ENCODE measurements around the gene SLC22A6. TPM values are rescaled to one million over a fixed set of nuclear protein-coding genes. Genes with fewer than 3 reads are reported as not detected.

SLC22A6 gene
- total and polyA plus RNA-seq, 2 of the 13 experiments (the other 11 are each of a cell fraction or from before 2014, with no cell fraction given), result not detected

DNA sequence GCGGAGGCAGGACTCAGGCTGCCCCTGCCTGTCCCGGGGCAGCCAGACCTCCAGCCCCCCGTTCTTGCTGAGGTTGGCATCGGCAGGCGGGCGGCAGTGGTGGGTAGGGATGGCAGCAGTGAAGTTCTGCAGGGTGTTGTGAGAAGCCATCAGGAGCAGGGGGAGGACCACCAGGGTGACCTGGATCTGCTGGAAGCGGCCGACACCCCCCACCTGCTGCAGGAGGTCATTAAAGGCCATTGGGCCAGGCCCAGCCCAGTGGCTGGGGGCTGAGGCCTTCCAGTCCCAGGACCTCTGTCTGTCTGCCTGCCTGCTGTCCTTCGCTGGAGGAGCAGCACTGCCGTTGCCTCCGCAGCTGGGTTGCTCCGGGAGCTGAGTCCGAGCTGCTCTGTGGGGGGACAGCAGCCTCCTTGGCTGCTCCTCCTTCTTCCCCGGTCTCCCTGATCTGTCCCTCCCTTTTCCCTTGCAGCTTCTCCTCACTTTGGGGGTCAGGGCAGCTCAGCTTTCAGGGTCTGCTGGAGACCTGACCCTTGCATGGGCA, at the start of gene SLC22A6 (continued):
- TF ChIP-seq HNRNPUL1 (IDR thresholded peaks at IDR 0.05; ENCODE audit: low read depth, low read length) (no peak), STAT5B (CRISPR knock-in tag; IDR thresholded peaks at IDR 0.05) (no peak)
- TF ChIP-seq, protein P1, sequence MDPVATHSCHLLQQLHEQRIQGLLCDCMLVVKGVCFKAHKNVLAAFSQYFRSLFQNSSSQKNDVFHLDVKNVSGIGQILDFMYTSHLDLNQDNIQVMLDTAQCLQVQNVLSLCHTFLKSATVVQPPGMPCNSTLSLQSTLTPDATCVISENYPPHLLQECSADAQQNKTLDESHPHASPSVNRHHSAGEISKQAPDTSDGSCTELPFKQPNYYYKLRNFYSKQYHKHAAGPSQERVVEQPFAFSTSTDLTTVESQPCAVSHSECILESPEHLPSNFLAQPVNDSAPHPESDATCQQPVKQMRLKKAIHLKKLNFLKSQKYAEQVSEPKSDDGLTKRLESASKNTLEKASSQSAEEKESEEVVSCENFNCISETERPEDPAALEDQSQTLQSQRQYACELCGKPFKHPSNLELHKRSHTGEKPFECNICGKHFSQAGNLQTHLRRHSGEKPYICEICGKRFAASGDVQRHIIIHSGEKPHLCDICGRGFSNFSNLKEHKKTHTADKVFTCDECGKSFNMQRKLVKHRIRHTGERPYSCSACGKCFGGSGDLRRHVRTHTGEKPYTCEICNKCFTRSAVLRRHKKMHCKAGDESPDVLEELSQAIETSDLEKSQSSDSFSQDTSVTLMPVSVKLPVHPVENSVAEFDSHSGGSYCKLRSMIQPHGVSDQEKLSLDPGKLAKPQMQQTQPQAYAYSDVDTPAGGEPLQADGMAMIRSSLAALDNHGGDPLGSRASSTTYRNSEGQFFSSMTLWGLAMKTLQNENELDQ (CRISPR knock-in tag; IDR thresholded peaks at IDR 0.05; ENCODE audit: borderline replicate concordance), result no peak
- TF ChIP-seq, protein P2, sequence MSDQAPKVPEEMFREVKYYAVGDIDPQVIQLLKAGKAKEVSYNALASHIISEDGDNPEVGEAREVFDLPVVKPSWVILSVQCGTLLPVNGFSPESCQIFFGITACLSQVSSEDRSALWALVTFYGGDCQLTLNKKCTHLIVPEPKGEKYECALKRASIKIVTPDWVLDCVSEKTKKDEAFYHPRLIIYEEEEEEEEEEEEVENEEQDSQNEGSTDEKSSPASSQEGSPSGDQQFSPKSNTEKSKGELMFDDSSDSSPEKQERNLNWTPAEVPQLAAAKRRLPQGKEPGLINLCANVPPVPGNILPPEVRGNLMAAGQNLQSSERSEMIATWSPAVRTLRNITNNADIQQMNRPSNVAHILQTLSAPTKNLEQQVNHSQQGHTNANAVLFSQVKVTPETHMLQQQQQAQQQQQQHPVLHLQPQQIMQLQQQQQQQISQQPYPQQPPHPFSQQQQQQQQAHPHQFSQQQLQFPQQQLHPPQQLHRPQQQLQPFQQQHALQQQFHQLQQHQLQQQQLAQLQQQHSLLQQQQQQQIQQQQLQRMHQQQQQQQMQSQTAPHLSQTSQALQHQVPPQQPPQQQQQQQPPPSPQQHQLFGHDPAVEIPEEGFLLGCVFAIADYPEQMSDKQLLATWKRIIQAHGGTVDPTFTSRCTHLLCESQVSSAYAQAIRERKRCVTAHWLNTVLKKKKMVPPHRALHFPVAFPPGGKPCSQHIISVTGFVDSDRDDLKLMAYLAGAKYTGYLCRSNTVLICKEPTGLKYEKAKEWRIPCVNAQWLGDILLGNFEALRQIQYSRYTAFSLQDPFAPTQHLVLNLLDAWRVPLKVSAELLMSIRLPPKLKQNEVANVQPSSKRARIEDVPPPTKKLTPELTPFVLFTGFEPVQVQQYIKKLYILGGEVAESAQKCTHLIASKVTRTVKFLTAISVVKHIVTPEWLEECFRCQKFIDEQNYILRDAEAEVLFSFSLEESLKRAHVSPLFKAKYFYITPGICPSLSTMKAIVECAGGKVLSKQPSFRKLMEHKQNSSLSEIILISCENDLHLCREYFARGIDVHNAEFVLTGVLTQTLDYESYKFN (CRISPR knock-in tag; conservative IDR thresholded peaks at IDR 0.05), result no peak

DNA sequence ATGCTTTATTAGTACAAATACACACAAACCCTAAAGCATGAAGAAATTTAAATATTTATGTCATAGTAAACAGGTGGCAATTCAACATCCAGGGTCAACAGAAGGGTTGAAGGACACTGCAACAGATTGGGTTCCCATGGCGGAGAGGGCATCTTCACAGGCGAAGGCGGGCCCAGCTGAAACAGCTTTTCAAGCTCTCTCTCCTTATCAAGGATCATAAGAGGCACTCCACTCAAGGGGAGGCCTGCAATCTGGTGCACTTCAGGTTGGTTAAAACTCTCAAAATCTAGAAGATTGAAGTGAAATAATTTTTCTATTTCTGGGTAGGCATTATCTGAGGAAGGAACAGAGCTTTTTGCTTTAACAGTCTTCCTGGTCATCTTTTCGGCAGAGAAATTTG, 47.7 kb upstream of the SLC22A6 start:
- FAIRE-seq, result no peak
- in situ Hi-C loops (cut with HindIII; ENCODE audit: extremely low pct_ligation_motif_present, low pct_unique_long_range_greater_than_20kb), result loop anchor here (25.0 kb wide), 1 partner anchor 180 kb away; no protein-coding TSS in a partner anchor
- H3K79me2 ChIP-seq (ENCODE audit: insufficient read depth, low read length), result no peaks in the 10 kb centered on the region
- no peak overlapping the region for H3K27ac ChIP-seq (ENCODE audit: extremely low read length, insufficient read depth, low read length)
- no peak overlapping the region for H3K9ac ChIP-seq (ENCODE audit: insufficient read depth, low read depth, low read length)
- ATAC-seq, result no peak
- WGBS (ENCODE audit: low lambda C conversion rate), result 61% methylated on average over 4 of the region's 4 CpGs
- POLR2A ChIA-PET, result no interaction called here
- intact Hi-C loops (cut with micrococcal nuclease; ENCODE audit: unreplicated experiment), result no loop called here
- H4K20me1 ChIP-seq (ENCODE audit: insufficient read depth, low read length), result no peaks in the 10 kb centered on the region
- H2AFZ ChIP-seq (ENCODE audit: low read length), result no peak overlapping the region
- no peaks in the 10 kb centered on the region for H3K27me3 ChIP-seq (ENCODE audit: control insufficient read depth in 1 of 2, insufficient read depth in 2 of 2, low read length in 2 of 2)
- DNase-seq (ENCODE audit: low spot score), result no peak
- no peak overlapping the region for H3K4me2 ChIP-seq (ENCODE audit: low read depth, low read length)
- no peak overlapping the region for H3K4me3 ChIP-seq (replicated peaks in 1 of 3; ENCODE audit: insufficient read depth in 1 of 3, low read depth in 2 of 3, low read length in 3 of 3)
- no peaks in the 10 kb centered on the region for H3K9me3 ChIP-seq (ENCODE audit: low read length)
- H3K4me1 ChIP-seq (ENCODE audit: insufficient read depth, low read length), result peaks cover 7% of the 10 kb centered on the region; the same call in 1 of the 2 replicates
- CTCF ChIA-PET (ENCODE audit: low intra/inter-chr PET ratio, low total read pairs), result no interaction called here
- H3K36me3 ChIP-seq (replicated peaks in 1 of 2; ENCODE audit: control insufficient read depth in 1 of 2, insufficient read depth in 2 of 2, low read length in 2 of 2), result no peaks in the 10 kb centered on the region
- BruUV-seq (replicated peaks), result no TSS peak
- no peak for TF ChIP-seq ZNF484 (CRISPR knock-in tag; IDR thresholded peaks at IDR 0.05; ENCODE audit: borderline replicate concordance, low read depth)
- TF ChIP-seq SALL2 (CRISPR knock-in tag; IDR thresholded peaks at IDR 0.05), result no peak
- no peak for TF ChIP-seq ZBTB20 (CRISPR knock-in tag; IDR thresholded peaks at IDR 0.05; ENCODE audit: borderline replicate concordance, low read depth)
- no peak for TF ChIP-seq ARHGAP35 (CRISPR knock-in tag; IDR thresholded peaks at IDR 0.05; ENCODE audit: borderline replicate concordance)
- TF ChIP-seq BCL6 (CRISPR knock-in tag; IDR thresholded peaks at IDR 0.05), result no peak
- TF ChIP-seq MTA1 (CRISPR knock-in tag; IDR thresholded peaks at IDR 0.05; ENCODE audit: borderline replicate concordance), result no peak
- TF ChIP-seq RCOR2 (CRISPR knock-in tag; IDR thresholded peaks at IDR 0.05), result no peak
- TF ChIP-seq ZNF747 (CRISPR knock-in tag; IDR thresholded peaks at IDR 0.05; ENCODE audit: borderline replicate concordance), result no peak
- no peak for TF ChIP-seq ZNF225 (CRISPR knock-in tag; IDR thresholded peaks at IDR 0.05)
- no peak for TF ChIP-seq AKAP8 (CRISPR knock-in tag; IDR thresholded peaks at IDR 0.05)
- TF ChIP-seq SIN3B (IDR thresholded peaks at IDR 0.05; ENCODE audit: low read length), result no peak
- TF ChIP-seq ZNF75D (CRISPR knock-in tag; IDR thresholded peaks at IDR 0.05; ENCODE audit: borderline replicate concordance), result no peak
- TF ChIP-seq KLF9 (CRISPR knock-in tag; IDR thresholded peaks at IDR 0.05; ENCODE audit: low read depth), result no peak
- TF ChIP-seq ZKSCAN1 (IDR thresholded peaks at IDR 0.05; ENCODE audit: low read length), result no peak
- TF ChIP-seq ZNF775 (CRISPR knock-in tag; IDR thresholded peaks at IDR 0.05; ENCODE audit: borderline replicate concordance), result no peak
- TF ChIP-seq ZNF674 (CRISPR knock-in tag; IDR thresholded peaks at IDR 0.05; ENCODE audit: low read depth), result no peak

Measured in HepG2 (cell line).